ENCODE data around the gene ANO6.

Gene ANO6

GRCh38 chr12:45284096-45284901 lies 68.4 kb downstream of the ANO6 start:
- DNase-seq = no peak

GRCh38 chr12:45285717-45286116 lies 69.8 kb downstream of the ANO6 start:
- no peak for DNase-seq

- no peak for DNase-seq
Observed at GRCh38 chr12:45286621-45287020, 70.7 kb downstream of the ANO6 start.

- DNase-seq = no peak
Observed at GRCh38 chr12:45289245-45290215, 73.6 kb downstream of the ANO6 start.

GRCh38 chr12:45290216-45290605 lies 74.3 kb downstream of the ANO6 start:
- no peak for DNase-seq

GRCh38 chr12:45291518-45291917 lies 75.6 kb downstream of the ANO6 start:
- DNase-seq = no peak

- DNase-seq = no peak
Observed at GRCh38 chr12:45292486-45293195, 76.7 kb downstream of the ANO6 start.

GRCh38 chr12:45294906-45295305 lies 79.0 kb downstream of the ANO6 start:
- DNase-seq = no peak

- DNase-seq = no peak
Observed at GRCh38 chr12:45296046-45296586, 80.2 kb downstream of the ANO6 start.

- no peak for DNase-seq
Observed at GRCh38 chr12:45298047-45298446, 82.2 kb downstream of the ANO6 start.

- no peak for DNase-seq
Observed at GRCh38 chr12:45298721-45299692, 83.1 kb downstream of the ANO6 start.

GRCh38 chr12:45302621-45303369 lies 86.9 kb downstream of the ANO6 start:
- no peak for DNase-seq

- no peak for DNase-seq
Observed at GRCh38 chr12:45303945-45304344, 88.0 kb downstream of the ANO6 start.

- DNase-seq = no peak
Observed at GRCh38 chr12:45304514-45305178, 88.8 kb downstream of the ANO6 start.

- no peak for DNase-seq
Observed at GRCh38 chr12:45305907-45306306, 90.0 kb downstream of the ANO6 start.

GRCh38 chr12:45309836-45310626 lies 94.1 kb downstream of the ANO6 start:
- no peak for DNase-seq

GRCh38 chr12:45310627-45310968 lies 94.7 kb downstream of the ANO6 start:
- DNase-seq = no peak

GRCh38 chr12:45312012-45312411 lies 96.1 kb downstream of the ANO6 start:
- DNase-seq = no peak

- DNase-seq = no peak
Observed at GRCh38 chr12:45314770-45315169, 98.9 kb downstream of the ANO6 start.

GRCh38 chr12:45315462-45315861 lies 99.6 kb downstream of the ANO6 start:
- DNase-seq = no peak
